ENCODE data around the gene PARD3B.

PARD3B gene

GRCh38 chr2:204643326-204643725, 98.1 kb downstream of the PARD3B start:
- no peak overlapping the region for H3K4me3 ChIP-seq (ENCODE audit: low read length)
- DNase-seq (ENCODE audit: low read depth, low spot score), result no peak

DNA sequence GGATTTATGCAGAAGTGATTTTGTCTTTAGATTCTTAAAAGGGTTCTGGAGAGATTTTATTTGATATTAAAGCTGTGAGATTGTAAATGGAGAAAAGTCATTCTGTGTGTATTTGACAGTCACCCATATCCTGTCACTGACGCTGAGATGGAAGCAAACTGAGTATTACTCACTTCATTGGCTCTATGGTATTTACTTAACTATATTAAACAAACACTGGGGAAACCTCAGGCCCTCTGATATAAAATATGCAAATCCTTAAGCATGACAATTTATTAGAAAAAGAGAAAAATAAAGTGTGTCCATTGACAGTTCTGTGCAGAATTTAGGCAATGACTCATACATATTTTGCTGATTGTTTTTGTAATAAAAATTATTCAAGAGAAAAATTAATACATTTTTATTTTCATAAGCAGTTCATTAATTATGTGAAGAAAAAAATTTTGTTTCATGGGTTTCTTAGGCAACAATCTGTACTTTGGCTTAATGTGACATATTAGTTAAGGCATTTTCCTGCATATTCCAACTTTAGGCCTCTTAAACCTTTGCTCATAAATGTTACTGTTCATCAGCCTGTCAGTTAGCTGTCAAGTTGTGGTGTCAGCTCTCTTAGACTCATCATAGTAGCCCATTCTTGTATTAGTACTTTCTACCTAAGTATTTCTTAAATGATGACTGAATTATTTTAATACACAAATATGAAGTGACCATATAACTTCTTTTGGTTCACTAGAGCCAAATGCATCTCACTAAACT, 99.9 kb downstream of the PARD3B start:
- H3K4me3 ChIP-seq (ENCODE audit: low read length), result no peak overlapping the region
- DNase-seq (ENCODE audit: low read depth, low spot score), result no peak

- no peak overlapping the region for H3K4me3 ChIP-seq (ENCODE audit: low read length)
- DNase-seq (ENCODE audit: low read depth, low spot score), result no peak
Observed at GRCh38 chr2:204647626-204648025, 102.4 kb downstream of the PARD3B start.

DNA sequence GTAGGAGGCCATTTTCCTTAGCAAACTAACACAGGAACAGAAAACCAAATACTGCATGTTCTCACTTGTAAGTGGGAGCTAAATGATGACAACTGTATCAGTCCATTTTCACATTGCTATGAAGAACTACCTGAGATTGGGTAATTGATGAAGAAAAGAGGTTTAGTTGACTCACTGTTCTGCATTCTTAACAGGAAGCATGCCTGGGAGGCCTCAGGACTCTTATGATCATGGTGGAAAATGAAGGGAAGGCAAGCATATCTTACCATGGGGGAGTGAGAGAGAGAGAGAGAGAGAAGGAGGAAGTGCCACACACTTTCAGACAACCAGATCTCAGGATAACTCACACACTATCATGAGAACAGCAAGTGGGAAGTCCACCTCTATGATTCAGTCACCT, 105.3 kb downstream of the PARD3B start:
- H3K4me3 ChIP-seq (ENCODE audit: low read length), result no peak overlapping the region
- DNase-seq (ENCODE audit: low read depth, low spot score), result no peak

DNA sequence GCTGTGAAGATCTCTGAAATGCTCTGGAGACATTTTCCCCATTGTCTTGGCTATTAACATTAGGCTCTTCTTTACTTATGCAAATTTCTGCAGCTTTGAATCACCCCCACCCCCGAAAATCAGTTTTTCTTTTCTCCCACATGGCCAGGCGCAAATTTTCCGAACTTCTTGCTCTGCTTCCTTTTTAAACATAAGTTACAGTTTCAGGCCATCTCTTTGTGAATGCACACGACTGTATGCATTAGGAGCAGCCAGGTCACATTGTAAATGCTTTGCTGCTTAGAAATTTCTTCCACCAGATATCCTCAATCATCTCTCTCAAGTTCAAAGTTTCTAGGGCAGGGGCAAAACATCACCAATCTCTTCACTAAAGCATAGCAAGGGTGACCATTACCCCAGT, 106.8 kb downstream of the PARD3B start:
- H3K4me3 ChIP-seq (ENCODE audit: low read length), result no peak overlapping the region
- DNase-seq (ENCODE audit: low read depth, low spot score), result no peak

DNA sequence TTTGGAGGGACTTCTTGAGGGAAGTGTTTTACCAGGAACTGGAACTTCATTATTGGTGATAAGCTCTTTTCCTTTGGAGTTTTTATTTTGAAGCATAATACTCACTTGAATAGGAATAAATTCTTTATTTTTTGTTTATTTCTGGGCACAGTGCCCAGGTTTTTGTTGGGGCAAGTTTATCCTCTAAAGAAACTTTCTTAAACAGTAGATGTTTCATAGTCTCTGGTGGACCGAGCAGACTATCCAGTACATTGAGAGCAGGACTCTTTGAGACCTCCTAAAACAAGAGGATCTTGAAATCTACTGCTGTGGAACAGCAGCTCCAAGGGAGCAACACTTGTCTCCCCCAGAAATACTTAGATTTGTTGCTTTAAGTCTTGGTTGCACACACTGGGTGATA, 109.4 kb downstream of the PARD3B start:
- no peak overlapping the region for H3K4me3 ChIP-seq (ENCODE audit: low read length)
- no peak for DNase-seq (ENCODE audit: low read depth, low spot score)

- DNase-seq (ENCODE audit: low read depth, low spot score), result no peak
- no peak overlapping the region for H3K4me3 ChIP-seq (ENCODE audit: low read length)
Observed at GRCh38 chr2:204655101-204655500, 109.8 kb downstream of the PARD3B start.

- H3K4me3 ChIP-seq (ENCODE audit: low read length), result no peak overlapping the region
Observed at GRCh38 chr2:204655626-204656025, 110.4 kb downstream of the PARD3B start.

DNA sequence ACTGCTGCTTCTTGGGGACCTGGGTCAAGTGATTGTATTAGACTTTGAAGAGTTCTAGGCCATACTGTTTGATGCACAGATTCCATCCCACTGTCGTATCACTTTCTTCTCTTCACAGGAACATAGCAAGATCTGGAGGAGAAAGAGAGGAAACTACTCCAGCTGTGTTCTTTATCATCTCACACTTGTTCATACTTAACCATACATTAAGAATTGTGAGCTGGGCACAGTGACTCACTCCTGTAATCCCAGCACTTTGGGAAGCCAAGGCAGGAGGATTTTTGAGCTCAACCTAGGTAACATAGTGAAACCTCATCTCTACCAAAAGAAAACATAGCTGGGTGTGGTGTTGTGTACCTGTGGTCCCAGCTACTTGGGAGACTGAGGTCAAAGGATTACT, 111.7 kb downstream of the PARD3B start:
- DNase-seq (ENCODE audit: low read depth, low spot score), result no peak
- no peak overlapping the region for H3K4me3 ChIP-seq (ENCODE audit: low read length)

More at GRCh38 chr2:204655626-204656025, 110.4 kb downstream of the PARD3B start:
- DNase-seq (ENCODE audit: low read depth, low spot score), result no peak

- DNase-seq (ENCODE audit: low read depth, low spot score), result no peak
- no peak overlapping the region for H3K4me3 ChIP-seq (ENCODE audit: low read length)
Observed at GRCh38 chr2:204662956-204663355, 117.7 kb downstream of the PARD3B start.

DNA sequence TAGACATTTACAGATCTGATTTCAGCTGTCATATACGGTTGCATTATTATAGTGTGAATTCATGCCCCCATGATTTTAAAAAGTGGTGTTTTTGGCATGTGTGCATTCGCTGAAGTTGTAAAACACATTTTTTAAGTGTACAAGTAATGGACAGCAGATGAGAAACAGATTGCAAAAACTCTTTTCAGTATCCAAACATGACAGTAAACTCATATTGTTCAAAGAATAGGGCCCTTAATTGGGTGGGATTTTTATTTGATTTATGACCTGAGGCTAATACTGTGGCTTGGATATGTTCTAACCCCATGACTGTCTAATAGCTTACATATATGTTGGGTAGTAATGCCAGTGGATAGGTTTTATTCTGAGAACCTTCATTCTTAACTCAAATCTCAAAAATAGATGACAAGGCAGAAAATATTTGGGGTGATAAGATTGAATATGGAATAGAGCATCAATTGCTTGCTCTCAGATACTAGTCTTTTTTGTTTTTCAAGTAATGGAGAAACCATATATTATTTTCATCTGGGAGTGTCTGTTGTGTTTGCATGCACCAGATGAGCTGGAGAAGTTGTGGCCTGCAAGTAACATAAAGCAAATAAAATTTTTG, 118.6 kb downstream of the PARD3B start:
- DNase-seq (ENCODE audit: low read depth, low spot score), result no peak
- H3K4me3 ChIP-seq (ENCODE audit: low read length), result no peak overlapping the region

DNA sequence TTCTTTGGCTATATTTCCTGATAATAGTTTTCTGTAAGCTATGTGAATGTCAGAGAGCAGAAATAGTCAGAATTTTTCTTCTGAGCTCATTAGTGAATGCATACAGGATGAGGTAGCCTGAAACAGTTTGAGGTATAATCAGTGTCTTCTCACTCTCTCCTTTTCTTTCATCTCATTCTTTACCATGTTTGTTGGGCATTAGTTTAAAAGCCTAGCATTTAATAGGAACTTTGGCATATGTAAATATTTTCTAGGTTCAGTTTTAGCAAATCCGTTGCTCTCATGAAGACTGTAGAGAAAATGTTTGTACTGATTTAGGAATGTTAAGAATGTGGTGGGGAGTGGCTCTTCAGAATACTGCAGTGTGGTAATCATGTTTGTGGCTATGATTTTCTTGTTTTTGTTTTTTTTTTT, 119.4 kb downstream of the PARD3B start:
- DNase-seq (ENCODE audit: low read depth, low spot score), result no peak
- no peak overlapping the region for H3K4me3 ChIP-seq (ENCODE audit: low read length)

- H3K4me3 ChIP-seq (ENCODE audit: low read length), result no peak overlapping the region
- DNase-seq (ENCODE audit: low read depth, low spot score), result no peak
Observed at GRCh38 chr2:204665207-204665606, 119.9 kb downstream of the PARD3B start.

- no peak for DNase-seq (ENCODE audit: low read depth, low spot score)
- no peak overlapping the region for H3K4me3 ChIP-seq (ENCODE audit: low read length)
Observed at GRCh38 chr2:204665771-204666170, 120.5 kb downstream of the PARD3B start.

GRCh38 chr2:204667990-204668389, 122.7 kb downstream of the PARD3B start:
- no peak for DNase-seq (ENCODE audit: low read depth, low spot score)
- no peak overlapping the region for H3K4me3 ChIP-seq (ENCODE audit: low read length)

- DNase-seq (ENCODE audit: low read depth, low spot score), result no peak
- H3K4me3 ChIP-seq (ENCODE audit: low read length), result no peak overlapping the region
Observed at GRCh38 chr2:204669382-204669781, 124.1 kb downstream of the PARD3B start.

- no peak for DNase-seq (ENCODE audit: low read depth, low spot score)
- H3K4me3 ChIP-seq (ENCODE audit: low read length), result no peak overlapping the region
Observed at GRCh38 chr2:204670124-204670523, 124.8 kb downstream of the PARD3B start.

- no peak overlapping the region for H3K4me3 ChIP-seq (ENCODE audit: low read length)
- no peak for DNase-seq (ENCODE audit: low read depth, low spot score)
Observed at GRCh38 chr2:204670756-204671155, 125.5 kb downstream of the PARD3B start.

- no peak for DNase-seq (ENCODE audit: low read depth, low spot score)
- no peak overlapping the region for H3K4me3 ChIP-seq (ENCODE audit: low read length)
Observed at GRCh38 chr2:204672772-204673171, 127.5 kb downstream of the PARD3B start.

GRCh38 chr2:204673877-204674276, 128.6 kb downstream of the PARD3B start:
- no peak for DNase-seq (ENCODE audit: low read depth, low spot score)

GRCh38 chr2:204678031-204678430, 132.8 kb downstream of the PARD3B start:
- no peak overlapping the region for H3K4me3 ChIP-seq (ENCODE audit: low read length)
- no peak for DNase-seq (ENCODE audit: low read depth, low spot score)

More at GRCh38 chr2:204673877-204674276, 128.6 kb downstream of the PARD3B start:
- no peak overlapping the region for H3K4me3 ChIP-seq (ENCODE audit: low read length)
